Measurements from ENCODE around the gene FEM1B. TPM values are rescaled to one million over a fixed set of nuclear protein-coding genes. Genes with fewer than 3 reads are reported as not detected.

The FEM1B gene
- total and polyA plus RNA-seq, 2 of the 8 experiments (the other 6 are each of a cell fraction or from before 2014, with no cell fraction given): 36.1 to 83.8 TPM

DNA sequence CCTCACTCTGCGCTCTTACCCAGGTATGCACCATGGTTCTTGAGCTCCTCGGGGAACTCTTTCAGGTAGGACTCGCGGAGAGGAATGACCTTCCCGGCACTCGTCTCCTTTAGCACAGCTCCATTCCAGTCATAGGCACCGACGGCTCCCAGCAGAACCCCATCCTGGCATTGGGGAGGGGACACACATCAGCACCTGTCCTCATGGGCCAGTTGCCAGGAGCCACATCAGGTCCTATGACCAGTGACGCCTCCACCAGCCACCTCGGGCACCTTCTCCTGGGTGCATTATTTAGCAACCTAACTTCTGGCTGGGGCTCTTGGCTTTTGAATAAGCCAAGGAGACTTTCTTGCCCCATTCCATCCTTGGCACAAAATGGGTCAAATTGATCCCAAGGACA lies 61.9 kb downstream of the FEM1B start:
- no peak overlapping the region for H3K9ac ChIP-seq (replicated peaks in 1 of 4; ENCODE audit: extremely low read depth in 1 of 4, low read depth in 3 of 4, low read length in 3 of 4)
- no peaks in the 10 kb centered on the region for H3K9me3 ChIP-seq (ENCODE audit: insufficient read depth in 2 of 2, low read depth in 1 of 2, low read length in 1 of 2)
- H3K23me2 ChIP-seq (ENCODE audit: low read depth, low read length): no peaks in the 10 kb centered on the region
- no peak overlapping the region for H4K91ac ChIP-seq (replicated peaks; ENCODE audit: insufficient read length, low read length)
- no peaks in the 10 kb centered on the region for H3K27me3 ChIP-seq (replicated peaks in 1 of 4; ENCODE audit: control insufficient read depth in 3 of 4, extremely low read depth in 1 of 4, insufficient read depth in 3 of 4, low read length in 3 of 4)
- no peak overlapping the region for H3K56ac ChIP-seq (replicated peaks; ENCODE audit: insufficient read length, low read depth, low read length)
- H3K4ac ChIP-seq (replicated peaks; ENCODE audit: insufficient read length, low read depth, low read length): no peak overlapping the region
- H3K4me1 ChIP-seq (replicated peaks in 1 of 4; ENCODE audit: control insufficient read depth in 3 of 4, insufficient read depth in 4 of 4, low read length in 3 of 4): no peaks in the 10 kb centered on the region; a peak in 1 of 7 replicates
- H3K79me2 ChIP-seq (ENCODE audit: control insufficient read depth in 1 of 2, insufficient read depth in 2 of 2, low read length in 2 of 2): no peaks in the 10 kb centered on the region
- POLR2A ChIA-PET (ENCODE audit: partially characterized antibody): no interaction called here
- H3K36me3 ChIP-seq (ENCODE audit: control insufficient read depth in 2 of 4, insufficient read depth in 4 of 4, low read length in 3 of 4): no peaks in the 10 kb centered on the region
- no peak overlapping the region for H3K23ac ChIP-seq (ENCODE audit: insufficient read length)
- no peak overlapping the region for H2BK12ac ChIP-seq (ENCODE audit: low read depth, low read length)
- DNase-seq (ENCODE audit: low read depth in 1 of 2, low spot score in 2 of 2) (no peak), FAIRE-seq (no peak)
- CTCF ChIA-PET (ENCODE audit: partially characterized antibody): interaction anchor here (1.4 to 1.5 kb wide), 2 partner anchors 26 to 44 kb away, joined by 3 to 4 read pairs; no protein-coding TSS in a partner anchor
- no peak overlapping the region for H3K14ac ChIP-seq (ENCODE audit: insufficient read length)
- no peaks in the 10 kb centered on the region for H3K79me1 ChIP-seq (ENCODE audit: low read depth, low read length)
- no peak overlapping the region for H3K4me3 ChIP-seq (ENCODE audit: extremely low read depth in 1 of 4, insufficient read depth in 2 of 4, low read depth in 3 of 4, low read length in 4 of 4)
- H3K18ac ChIP-seq (ENCODE audit: extremely low read depth, low read length): no peak overlapping the region
- H2BK20ac ChIP-seq (ENCODE audit: low read length): no peak overlapping the region
- no peak overlapping the region for H4K8ac ChIP-seq (ENCODE audit: extremely low read depth, insufficient read depth, low read length)
- no peak overlapping the region for H3K27ac ChIP-seq (ENCODE audit: low read depth, low read length)
- H2AK5ac ChIP-seq (ENCODE audit: low read depth, low read length): no peak overlapping the region
- no peaks in the 10 kb centered on the region for H4K20me1 ChIP-seq (replicated peaks in 1 of 2; ENCODE audit: control insufficient read depth in 1 of 2, insufficient read depth in 2 of 2, low read length in 2 of 2)
- H4K5ac ChIP-seq (ENCODE audit: insufficient read length, low read depth, low read length): no peak overlapping the region
- no peak overlapping the region for H2AFZ ChIP-seq (ENCODE audit: low read length)
- no peak overlapping the region for H3K4me2 ChIP-seq (ENCODE audit: insufficient read depth in 1 of 2, low read depth in 2 of 2, low read length in 2 of 2)
- no peak overlapping the region for H2BK120ac ChIP-seq (replicated peaks; ENCODE audit: low read depth, low read length)
- H2BK5ac ChIP-seq (ENCODE audit: low read depth, low read length): no peak overlapping the region
- H2BK15ac ChIP-seq (ENCODE audit: low read length): no peak overlapping the region
- WGBS, 2 experiments (ENCODE audit: extremely low coverage in 1 of 2, insufficient coverage in 1 of 2, insufficient read length in 1 of 2, insufficient replicate concordance in 2 of 2, low coverage in 1 of 2, low lambda C conversion rate in 2 of 2, missing lambda C conversion rate in 1 of 2): 98% methylated on average over 10 of the region's 10 CpGs; no CpG with 5 or more reads in 1 of the 2 experiments
- TF ChIP-seq NANOG (IDR thresholded peaks at IDR 0.05; ENCODE audit: insufficient read depth, low read depth, low read length, poor library complexity, severe bottlenecking) (no peak), KDM1A (IDR thresholded peaks at IDR 0.05; ENCODE audit: borderline replicate concordance, low read length) (no peak), KDM5A (IDR thresholded peaks at IDR 0.05; ENCODE audit: low read length) (no peak), SRF (IDR thresholded peaks at IDR 0.05; ENCODE audit: low read depth, low read length) (no peak), CHD2 (IDR thresholded peaks at IDR 0.05; ENCODE audit: low read length) (no peak), MAFK (IDR thresholded peaks at IDR 0.05; ENCODE audit: low read depth, low read length) (no peak), SAP30 (IDR thresholded peaks at IDR 0.05; ENCODE audit: insufficient read depth, insufficient replicate concordance, low read length) (no peak), RBBP5 (IDR thresholded peaks at IDR 0.05; ENCODE audit: borderline replicate concordance, low read depth, low read length) (no peak), TAF7 (optimal IDR thresholded peaks at IDR 0.05; ENCODE audit: borderline replicate concordance, low read depth, low read length) (no peak), RFX5 (IDR thresholded peaks at IDR 0.05; ENCODE audit: borderline replicate concordance, low read depth, low read length) (no peak), RAD21 (IDR thresholded peaks at IDR 0.05 in 1 of 2, conservative IDR thresholded peaks at IDR 0.05 in 1 of 2; ENCODE audit: low read depth in 2 of 2, low read length in 2 of 2) (no peak), RXRA (IDR thresholded peaks at IDR 0.05; ENCODE audit: insufficient read depth, low read depth, low read length) (no peak)
- TF ChIP-seq, protein P1, sequence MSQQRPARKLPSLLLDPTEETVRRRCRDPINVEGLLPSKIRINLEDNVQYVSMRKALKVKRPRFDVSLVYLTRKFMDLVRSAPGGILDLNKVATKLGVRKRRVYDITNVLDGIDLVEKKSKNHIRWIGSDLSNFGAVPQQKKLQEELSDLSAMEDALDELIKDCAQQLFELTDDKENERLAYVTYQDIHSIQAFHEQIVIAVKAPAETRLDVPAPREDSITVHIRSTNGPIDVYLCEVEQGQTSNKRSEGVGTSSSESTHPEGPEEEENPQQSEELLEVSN (IDR thresholded peaks at IDR 0.05): no peak

All from H1 (cell line).